Measurements from ENCODE around the gene CCDC160.
"Not testable (repeated sequence)": the region's sequence is repeated elsewhere in the genome, so short reads cannot be mapped to it uniquely, and the experiment has no call there.

The CCDC160 gene

GRCh38 chrX:134258202-134258601, 21.2 kb downstream of the CCDC160 start:
- CTCF ChIA-PET, result no interaction called here
- POLR2A ChIA-PET, result no interaction called here
- DNase-seq (ENCODE audit: extremely low spot score), result no peak
- no peak for TF ChIP-seq CTCF (IDR thresholded peaks at IDR 0.05; ENCODE audit: control extremely low read depth, extremely low read depth, low read depth, missing control alignments)

- POLR2A ChIA-PET; CTCF ChIA-PET; DNase-seq (ENCODE audit: extremely low spot score): not testable (repeated sequence)
Observed at GRCh38 chrX:134285934-134286333, 49.0 kb downstream of the CCDC160 start.

GRCh38 chrX:134287346-134287745, 50.4 kb downstream of the CCDC160 start:
- no peak for TF ChIP-seq CTCF (IDR thresholded peaks at IDR 0.05; ENCODE audit: control extremely low read depth, extremely low read depth, low read depth, missing control alignments)
- no peak for DNase-seq (ENCODE audit: extremely low spot score)
- ChIA-PET CTCF (no interaction called here), POLR2A (no interaction called here)

GRCh38 chrX:134294548-134294947, 57.6 kb downstream of the CCDC160 start:
- POLR2A ChIA-PET, result no interaction called here
- DNase-seq (ENCODE audit: extremely low spot score), result no peak
- no peak for TF ChIP-seq CTCF (IDR thresholded peaks at IDR 0.05; ENCODE audit: control extremely low read depth, extremely low read depth, low read depth, missing control alignments)
- CTCF ChIA-PET, result interaction anchor here (0.7 kb wide), 1 partner anchor 11 kb away, joined by 3 read pairs; no protein-coding TSS in a partner anchor
